H1 (cell line): ENCODE measurements around the gene MAFG. TPM values are rescaled to one million over a fixed set of nuclear protein-coding genes. Genes with fewer than 3 reads are reported as not detected.

Experiments used
- CTCF ChIA-PET: fragments of 300-600 bp; sonication (Branson Sonifier 250); formaldehyde crosslinking; loops from one replicate; lab custom pipeline; 2021; ENCODE audit not compliant: partially characterized antibody; lab: Charles Lee
- POLR2A ChIA-PET: fragments of 300-600 bp; sonication (Branson Sonifier 250); formaldehyde crosslinking; loops from one replicate; lab custom pipeline; 2021; ENCODE audit warnings: inconsistent platforms; ENCODE audit not compliant: partially characterized antibody; lab: Charles Lee
- DNase-seq, 2 experiments: peaks; one replicate each; pipeline versions ENCODE4 v3.0.0 to v3.0.0-alpha.2; 2010 to 2022; ENCODE audit warnings: low spot score in 2 of 2, low read depth in 1 of 2, mixed read lengths in 1 of 2
- FAIRE-seq: peaks from 2 replicates; lab custom pipeline; 2011; peaks lifted over from hg19 to GRCh38; lab: Jason Lieb, UNC
- H2AFZ ChIP-seq: 2 replicates; pipeline ENCODE4 v1.8.1; 2012; ENCODE audit warnings: low read length, inconsistent platforms
- H2AK5ac ChIP-seq: 2 replicates; pipeline ENCODE4 v1.6.1; 2013; ENCODE audit warnings: low read depth, low read length
- H2BK120ac ChIP-seq: replicated peaks from 2 replicates; pipeline ENCODE3; 2013; ENCODE audit warnings: low read depth, low read length, inconsistent platforms
- H2BK12ac ChIP-seq: 2 replicates; pipeline ENCODE4 v1.6.1; 2013; ENCODE audit warnings: low read depth, low read length
- H2BK15ac ChIP-seq: 2 replicates; pipeline ENCODE4 v1.6.1; 2013; ENCODE audit warnings: low read length
- H2BK20ac ChIP-seq: 2 replicates; pipeline ENCODE4 v1.6.1; 2013; ENCODE audit warnings: low read length
- H2BK5ac ChIP-seq: 2 replicates; pipeline ENCODE4 v1.6.1; 2013; ENCODE audit warnings: low read depth, low read length
- H3K14ac ChIP-seq: 2 replicates; pipeline ENCODE4 v1.6.1; 2013; ENCODE audit warnings: inconsistent platforms; ENCODE audit not compliant: insufficient read length
- H3K18ac ChIP-seq: 2 replicates; pipeline ENCODE4 v1.6.1; 2013; ENCODE audit warnings: low read length; ENCODE audit errors: extremely low read depth
- H3K23ac ChIP-seq: 2 replicates; pipeline ENCODE4 v1.6.1; 2013; ENCODE audit warnings: inconsistent platforms; ENCODE audit not compliant: insufficient read length
- H3K23me2 ChIP-seq: 2 replicates; pipeline ENCODE4 v1.6.1; 2013; ENCODE audit warnings: low read depth, low read length
- H3K27ac ChIP-seq: 2 replicates; pipeline ENCODE4 v1.6.1; 2011; ENCODE audit warnings: low read depth, low read length, inconsistent platforms
- H3K27me3 ChIP-seq, 4 experiments: replicated peaks in 1 of 4; 1 replicate in 1 of 4; 2 replicates in 3 of 4; pipeline versions ENCODE4 v1.6.1 to v1.8.1; 2011 to 2013; ENCODE audit warnings: low read length in 3 of 4, mild to moderate bottlenecking in 3 of 4, inconsistent platforms in 2 of 4, mixed read lengths in 2 of 4, moderate library complexity in 1 of 4; ENCODE audit not compliant: control insufficient read depth in 3 of 4, insufficient read depth in 3 of 4; ENCODE audit errors: extremely low read depth in 1 of 4
- H3K36me3 ChIP-seq, 4 experiments: 2 replicates each; pipeline versions ENCODE4 v1.6.1 to v1.8.1; 2011 to 2013; ENCODE audit warnings: mild to moderate bottlenecking in 4 of 4, low read length in 3 of 4, moderate library complexity in 2 of 4, control low read depth in 1 of 4, inconsistent platforms in 1 of 4; ENCODE audit not compliant: insufficient read depth in 4 of 4, control insufficient read depth in 2 of 4
- H3K4ac ChIP-seq: replicated peaks from 2 replicates; pipeline ENCODE3; 2013; ENCODE audit warnings: low read length, low read depth, mixed read lengths, inconsistent platforms; ENCODE audit not compliant: insufficient read length
- H3K4me1 ChIP-seq, 4 experiments: replicated peaks in 1 of 4; 1 replicate in 1 of 4; 2 replicates in 3 of 4; pipeline versions ENCODE4 v1.6.1 to v1.8.1; 2011 to 2013; ENCODE audit warnings: low read length in 3 of 4, inconsistent platforms in 2 of 4, mixed read lengths in 1 of 4; ENCODE audit not compliant: insufficient read depth in 4 of 4, control insufficient read depth in 3 of 4
- H3K4me2 ChIP-seq, 2 experiments: 2 replicates each; pipeline versions ENCODE4 v1.6.1 to v1.8.1; 2011 to 2013; ENCODE audit warnings: low read depth in 2 of 2, low read length in 2 of 2, control low read depth in 1 of 2, inconsistent platforms in 1 of 2, mild to moderate bottlenecking in 1 of 2; ENCODE audit not compliant: insufficient read depth in 1 of 2
- H3K4me3 ChIP-seq, 4 experiments: fragments of 200-600, 300-600 bp in 1 of 4; sonication (generic), shearing (Covaris generic), sonication (Bioruptor Twin) in 1 of 4; 2 replicates each; pipeline versions ENCODE4 v1.5.1 to v1.8.1; 2011 to 2016; ENCODE audit warnings: low read length in 4 of 4, low read depth in 3 of 4, control low read depth in 2 of 4, inconsistent platforms in 2 of 4, mild to moderate bottlenecking in 2 of 4, mixed read lengths in 1 of 4, moderate library complexity in 1 of 4; ENCODE audit not compliant: insufficient read depth in 2 of 4; ENCODE audit errors: extremely low read depth in 1 of 4
- H3K56ac ChIP-seq: replicated peaks from 2 replicates; pipeline ENCODE3; 2013; ENCODE audit warnings: low read depth, mild to moderate bottlenecking, mixed read lengths, low read length, inconsistent platforms; ENCODE audit not compliant: insufficient read length
- H3K79me1 ChIP-seq: 2 replicates; pipeline ENCODE4 v1.6.1; 2013; ENCODE audit warnings: low read depth, low read length, control low read depth
- H3K79me2 ChIP-seq, 2 experiments: 2 replicates each; pipeline versions ENCODE4 v1.6.1 to v1.8.1; 2012 to 2013; ENCODE audit warnings: low read length in 2 of 2, mild to moderate bottlenecking in 2 of 2, inconsistent platforms in 1 of 2; ENCODE audit not compliant: insufficient read depth in 2 of 2, control insufficient read depth in 1 of 2
- H3K9ac ChIP-seq, 4 experiments: replicated peaks in 1 of 4; 1 replicate in 1 of 4; 2 replicates in 3 of 4; pipeline versions ENCODE4 v1.6.1 to v1.8.1; 2011 to 2013; ENCODE audit warnings: low read depth in 3 of 4, low read length in 3 of 4, control low read depth in 2 of 4, mild to moderate bottlenecking in 2 of 4, moderate library complexity in 2 of 4, inconsistent platforms in 1 of 4; ENCODE audit errors: extremely low read depth in 1 of 4
- H3K9me3 ChIP-seq, 2 experiments: 2 replicates each; pipeline versions ENCODE4 v1.6.1 to v1.8.1; 2012 to 2013; ENCODE audit warnings: mild to moderate bottlenecking in 2 of 2, moderate library complexity in 2 of 2, control low read depth in 1 of 2, inconsistent platforms in 1 of 2, low read depth in 1 of 2, low read length in 1 of 2, mixed read lengths in 1 of 2; ENCODE audit not compliant: insufficient read depth in 2 of 2
- H4K20me1 ChIP-seq, 2 experiments: replicated peaks in 1 of 2; 2 replicates each; pipeline versions ENCODE3 to v1.8.1; 2011 to 2013; ENCODE audit warnings: inconsistent platforms in 2 of 2, low read length in 2 of 2, mild to moderate bottlenecking in 1 of 2; ENCODE audit not compliant: insufficient read depth in 2 of 2, control insufficient read depth in 1 of 2
- H4K5ac ChIP-seq: 2 replicates; pipeline ENCODE4 v1.6.1; 2013; ENCODE audit warnings: low read length, low read depth, mixed read lengths, inconsistent platforms; ENCODE audit not compliant: insufficient read length
- H4K8ac ChIP-seq: 2 replicates; pipeline ENCODE4 v1.8.0; 2013; ENCODE audit warnings: mild to moderate bottlenecking, moderate library complexity, low read length, inconsistent platforms; ENCODE audit not compliant: insufficient read depth; ENCODE audit errors: extremely low read depth
- H4K91ac ChIP-seq: replicated peaks from 2 replicates; pipeline ENCODE3; 2013; ENCODE audit warnings: low read length, mixed read lengths, inconsistent platforms; ENCODE audit not compliant: insufficient read length
- GABPA ChIP-seq: IDR thresholded peaks from 2 replicates; pipeline ENCODE4 v1.6.1; 2011; ENCODE audit warnings: mild to moderate bottlenecking, low read length, moderate library complexity, borderline replicate concordance; ENCODE audit not compliant: insufficient read depth
- HDAC6 ChIP-seq: IDR thresholded peaks from one replicate; pipeline ENCODE4 v1.7.1; 2012; ENCODE audit warnings: low read depth, mild to moderate bottlenecking, inconsistent platforms, low read length, moderate library complexity
- RFX5 ChIP-seq: IDR thresholded peaks from 2 replicates; pipeline ENCODE4 v1.6.1; 2011; ENCODE audit warnings: low read depth, low read length, improper control_type of control experiment, borderline replicate concordance
- RNF2 ChIP-seq: fragments of 200-900, 300-1000 bp; sonication (generic); IDR thresholded peaks from 2 replicates; pipeline ENCODE4 v1.7.1; 2016; ENCODE audit warnings: borderline replicate concordance, low read depth, mild to moderate bottlenecking, antibody characterized with exemption, low read length; ENCODE audit not compliant: poor library complexity, severe bottlenecking; ENCODE audit errors: missing control alignments
- WGBS, 2 experiments: shearing (Covaris generic) in 1 of 2; methylation state at CpG; one replicate each; pipeline versions ENCODE4 v1.1.6 to v1.1.7; 2013 to 2015; ENCODE audit warnings: low lambda C conversion rate in 2 of 2, mixed read lengths in 2 of 2, inconsistent platforms in 1 of 2, low coverage in 1 of 2, missing lambda C conversion rate in 1 of 2; ENCODE audit not compliant: insufficient replicate concordance in 2 of 2, insufficient coverage in 1 of 2, insufficient read length in 1 of 2; ENCODE audit errors: extremely low coverage in 1 of 2, missing lambda C conversion rate in 1 of 2; 5-methylcytosine and 5-hydroxymethylcytosine counted together
- polyA plus RNA-seq, 7 experiments: library from polyadenylated mRNA; depleted of rRNA in 3 of 7; stranded (reverse) in 5 of 7; unstranded in 2 of 7; fragments of >200 nt in 5 of 7; fragments of 200-250 nt in 2 of 7; gene quantifications; 1 replicate in 5 of 7; 2 replicates in 1 of 7; 4 replicates in 1 of 7; pipeline versions ENCODE4 v1.2.1 to v1.2.3, GENCODE V29; 2011 to 2013; ENCODE audit warnings: missing spikeins in 2 of 7, mixed read lengths in 2 of 7
- total RNA-seq: library from RNA; stranded (reverse); fragmentation: NEBNext Ultra II Directional; extraction: Animal tissue kit (Norgen Biotek cat#: 25700); gene quantifications from 2 replicates; pipeline ENCODE4 v1.2.1, GENCODE V29; 2021

Gene MAFG
- total and polyA plus RNA-seq, 2 of the 8 experiments (the other 6 are each of a cell fraction or from before 2014, with no cell fraction given), result 25.5 to 26.9 TPM

DNA sequence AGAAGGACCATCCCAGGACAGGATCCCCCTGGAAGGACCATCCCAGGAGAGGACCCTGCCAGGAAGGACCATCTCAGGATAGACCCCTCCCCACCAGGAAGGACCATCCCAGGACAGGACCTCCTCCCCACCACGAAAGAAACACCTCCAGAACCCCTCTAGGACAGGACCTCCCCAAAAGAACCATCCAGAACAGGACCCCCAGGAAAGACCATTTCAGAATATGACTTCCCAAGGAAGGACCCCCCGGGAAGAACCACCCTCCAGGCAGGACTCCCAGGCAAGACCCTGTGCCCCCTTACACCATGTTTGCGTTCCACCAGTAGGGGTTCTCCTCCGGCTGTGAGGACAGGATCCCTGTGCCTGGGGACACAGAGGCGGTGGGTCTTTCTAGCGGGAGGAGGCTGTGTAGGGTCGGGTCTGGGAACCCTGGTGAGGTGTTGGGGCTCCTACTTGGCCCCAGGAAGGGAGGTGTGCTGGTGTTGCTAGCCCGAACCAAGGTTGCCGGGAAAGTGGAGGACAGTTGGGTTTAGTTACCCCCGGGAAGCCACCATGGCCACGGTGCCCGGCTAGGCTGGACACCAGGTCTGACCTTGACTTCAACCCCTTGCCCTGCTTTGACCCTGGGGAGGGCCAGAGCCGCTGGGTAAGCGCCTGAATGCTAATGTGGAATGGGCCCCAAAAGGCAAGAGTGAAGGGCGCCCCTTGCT, 31.3 kb upstream of the MAFG start:
- peaks cover 46 to 76% (median 58%) of the 10 kb centered on the region in 4 experiments for H3K27me3 ChIP-seq
- peak overlapping the region in 1 of 2 experiments; percentile 63; a peak in 1 of 4 replicates for H3K4me2 ChIP-seq
- FAIRE-seq, result no peak

More for the DNA sequence above, 31.3 kb upstream of the MAFG start:
- no peak overlapping the region; the same call in 1 of the 2 replicates for H4K8ac ChIP-seq
- H3K9ac ChIP-seq, result no peak overlapping the region
- H3K27ac ChIP-seq, result no peak overlapping the region
- no peak overlapping the region for H2BK5ac ChIP-seq
- DNase-seq, result no peak
- H3K23ac ChIP-seq, result no peak overlapping the region
- ChIA-PET POLR2A (interaction anchor here (0.7 to 3.0 kb wide), 7 partner anchors 9 to 41 kb away, joined by 3 to 14 read pairs (median 6); partner anchors contain the start of gene PYCR1), CTCF (interaction anchor here (0.7 to 5.1 kb wide), 19 partner anchors 8 to 197 kb away, joined by 3 to 22 read pairs (median 4); partner anchors contain the start of genes ANAPC11, ARHGDIA, ASPSCR1 and MYADML2)
- no peak overlapping the region for H2BK120ac ChIP-seq
- H3K79me2 ChIP-seq, result no peaks in the 10 kb centered on the region
- H4K20me1 ChIP-seq, result peaks cover 0 to 2% of the 10 kb centered on the region in 2 experiments
- no peaks in the 10 kb centered on the region for H3K9me3 ChIP-seq
- TF ChIP-seq RNF2 (peak; percentile 7), HDAC6 (no peak), RFX5 (no peak), GABPA (no peak)
- H3K4me1 ChIP-seq, result peaks cover 0 to 6% (median 1%) of the 10 kb centered on the region in 4 experiments; a peak in 4 of 7 replicates
- peaks cover 4% of the 10 kb centered on the region; the same call in 1 of the 2 replicates for H3K23me2 ChIP-seq
- no peak overlapping the region for H4K5ac ChIP-seq
- H3K79me1 ChIP-seq, result no peaks in the 10 kb centered on the region
- H2BK15ac ChIP-seq, result no peak overlapping the region
- no peak overlapping the region for H4K91ac ChIP-seq
- H2BK12ac ChIP-seq, result peak overlapping the region; percentile 50; the same call in 1 of the 2 replicates
- peaks cover 0 to 13% (median 0%) of the 10 kb centered on the region in 4 experiments; a peak in 1 of 8 replicates for H3K36me3 ChIP-seq
- H3K4ac ChIP-seq, result peak overlapping the region; percentile 3
- no peak overlapping the region for H3K18ac ChIP-seq
- peak overlapping the region in 1 of 4 experiments; percentile 52; a peak in 2 of 8 replicates for H3K4me3 ChIP-seq
- no peak overlapping the region for H3K56ac ChIP-seq
- no peak overlapping the region for H2AK5ac ChIP-seq
- H2AFZ ChIP-seq, result no peak overlapping the region
- H2BK20ac ChIP-seq, result no peak overlapping the region
- H3K14ac ChIP-seq, result no peak overlapping the region
- WGBS, 2 experiments, result 82% methylated on average over 15 of the region's 15 CpGs; no CpG with 5 or more reads in 1 of the 2 experiments
